Inflammatory macrophage treated with lipopolysaccharide for 4 hours (primary cell): Measurements from ENCODE around the gene ASAP3.

ENCODE experiments used
- DNase-seq: peaks from one replicate; pipeline ENCODE4 v3.0.0-alpha.2; 2020

Gene ASAP3

GRCh38 chr1:23422241-23422877 is 61.6 kb downstream of the ASAP3 start:
- peak; percentile 84 for DNase-seq

- peak; percentile 22 for DNase-seq
Measured at GRCh38 chr1:23421753-23422240, 62.2 kb downstream of the ASAP3 start.

GRCh38 chr1:23421343-23421742 is 62.6 kb downstream of the ASAP3 start:
- DNase-seq, result no peak

- DNase-seq, result no peak
Measured at GRCh38 chr1:23420778-23421177, 63.2 kb downstream of the ASAP3 start.

- DNase-seq, result no peak
Measured at GRCh38 chr1:23419180-23419579, 64.8 kb downstream of the ASAP3 start.

- DNase-seq, result no peak
Measured at GRCh38 chr1:23417570-23417969, 66.4 kb downstream of the ASAP3 start.

- DNase-seq, result no peak
Measured at GRCh38 chr1:23416964-23417363, 67.0 kb downstream of the ASAP3 start.

- DNase-seq, result no peak
Measured at GRCh38 chr1:23408797-23409290, 75.1 kb downstream of the ASAP3 start.

- DNase-seq, result no peak
Measured at GRCh38 chr1:23407016-23407630, 76.9 kb downstream of the ASAP3 start.

GRCh38 chr1:23405946-23406345 is 78.0 kb downstream of the ASAP3 start:
- DNase-seq, result no peak

- DNase-seq, result peak; percentile 75
Measured at GRCh38 chr1:23403735-23404486, 80.1 kb downstream of the ASAP3 start.

GRCh38 chr1:23403355-23403734 is 80.6 kb downstream of the ASAP3 start:
- DNase-seq, result no peak

- DNase-seq, result no peak
Measured at GRCh38 chr1:23403038-23403336, 81.0 kb downstream of the ASAP3 start.

GRCh38 chr1:23402286-23403037 is 81.5 kb downstream of the ASAP3 start:
- DNase-seq, result peak; percentile 98

GRCh38 chr1:23401313-23401712 is 82.7 kb downstream of the ASAP3 start:
- no peak for DNase-seq

- DNase-seq, result no peak
Measured at GRCh38 chr1:23400324-23401114, 83.5 kb downstream of the ASAP3 start.

- DNase-seq, result no peak
Measured at GRCh38 chr1:23399229-23399628, 84.8 kb downstream of the ASAP3 start.

- DNase-seq, result no peak
Measured at GRCh38 chr1:23397908-23398307, 86.1 kb downstream of the ASAP3 start.

- no peak for DNase-seq
Measured at GRCh38 chr1:23396380-23396779, 87.6 kb downstream of the ASAP3 start.

- DNase-seq, result no peak
Measured at GRCh38 chr1:23395849-23396248, 88.1 kb downstream of the ASAP3 start.

GRCh38 chr1:23395154-23395724 is 88.7 kb downstream of the ASAP3 start:
- DNase-seq, result no peak

- no peak for DNase-seq
Measured at GRCh38 chr1:23394684-23395083, 89.3 kb downstream of the ASAP3 start.
